ENCODE measurements around the gene LNPEP.

Gene LNPEP

DNA sequence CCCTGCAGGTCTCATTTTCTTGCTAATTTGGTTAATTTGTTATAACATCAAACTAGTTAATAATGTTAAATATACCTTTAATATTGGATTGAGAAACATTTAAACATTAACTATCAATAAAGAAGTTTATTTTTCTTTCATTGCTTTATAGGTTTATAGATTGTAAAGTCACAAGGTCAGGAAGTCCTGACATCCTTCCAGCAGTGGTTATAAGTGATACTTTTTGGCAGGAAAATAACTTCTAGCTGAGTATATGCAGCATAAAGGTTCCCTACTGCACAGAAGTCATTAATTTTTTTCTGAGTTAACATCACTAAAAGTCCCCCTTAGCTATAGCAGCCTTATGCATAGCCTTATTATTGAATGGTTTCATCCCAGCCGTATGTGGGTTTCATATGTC lies 85.5 kb downstream of the LNPEP start:
- no peak overlapping the region for H3K27ac Mint-ChIP-seq
- no peaks in the 10 kb centered on the region for H3K27me3 Mint-ChIP-seq
- H3K36me3 Mint-ChIP-seq (ENCODE audit: low read depth), result peaks cover 71% of the 10 kb centered on the region
- no peak overlapping the region for H3K4me3 Mint-ChIP-seq
- peaks cover 23% of the 10 kb centered on the region for H3K4me1 Mint-ChIP-seq (ENCODE audit: low read depth)
- no peaks in the 10 kb centered on the region for H3K9me3 Mint-ChIP-seq

DNA sequence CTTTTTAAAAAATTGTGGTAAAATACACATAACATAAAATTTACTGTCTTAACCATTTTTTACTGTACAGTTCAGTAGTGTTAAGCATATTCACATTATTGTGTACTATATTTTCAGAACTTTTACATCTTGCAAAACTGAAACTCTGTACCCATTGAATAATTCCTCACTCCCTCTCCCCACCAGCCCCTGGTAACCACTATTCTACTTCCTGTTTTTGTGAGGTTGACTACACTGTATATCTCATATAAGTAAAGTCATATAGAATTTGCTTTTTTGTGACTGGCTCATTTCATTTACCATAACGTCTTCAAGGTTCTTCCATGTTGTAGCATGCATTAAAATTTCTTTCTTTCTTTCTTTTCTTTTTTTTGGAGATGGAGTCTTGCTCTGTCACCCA lies 87.0 kb downstream of the LNPEP start:
- Mint-ChIP-seq H3K27ac (no peak overlapping the region), H3K27me3 (no peaks in the 10 kb centered on the region), H3K4me3 (no peak overlapping the region), H3K9me3 (no peaks in the 10 kb centered on the region), H3K4me1 (ENCODE audit: low read depth) (peaks cover 23% of the 10 kb centered on the region), H3K36me3 (ENCODE audit: low read depth) (peaks cover 67% of the 10 kb centered on the region)

DNA sequence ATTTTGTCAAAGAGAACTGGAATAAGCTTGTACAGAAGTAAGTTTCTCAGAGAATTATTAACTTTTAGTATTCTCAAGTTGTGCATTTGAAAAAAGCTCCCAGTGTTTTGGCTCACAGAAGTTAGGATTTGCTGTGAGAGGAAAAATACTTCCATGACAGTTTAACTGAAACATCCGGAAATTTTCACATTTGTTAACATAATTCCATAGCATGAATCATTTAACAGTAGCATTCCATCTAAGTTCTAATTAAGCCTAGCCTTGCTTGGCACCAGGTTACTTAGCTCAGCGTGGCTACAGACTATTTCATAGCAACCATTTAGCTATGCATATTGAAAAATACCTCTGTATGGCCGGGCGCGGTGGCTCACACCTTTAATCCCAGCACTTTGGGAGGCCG lies 90.8 kb downstream of the LNPEP start:
- H3K4me1 Mint-ChIP-seq (ENCODE audit: low read depth), result peaks cover 15% of the 10 kb centered on the region
- no peaks in the 10 kb centered on the region for H3K27me3 Mint-ChIP-seq
- H3K4me3 Mint-ChIP-seq, result no peak overlapping the region

DNA sequence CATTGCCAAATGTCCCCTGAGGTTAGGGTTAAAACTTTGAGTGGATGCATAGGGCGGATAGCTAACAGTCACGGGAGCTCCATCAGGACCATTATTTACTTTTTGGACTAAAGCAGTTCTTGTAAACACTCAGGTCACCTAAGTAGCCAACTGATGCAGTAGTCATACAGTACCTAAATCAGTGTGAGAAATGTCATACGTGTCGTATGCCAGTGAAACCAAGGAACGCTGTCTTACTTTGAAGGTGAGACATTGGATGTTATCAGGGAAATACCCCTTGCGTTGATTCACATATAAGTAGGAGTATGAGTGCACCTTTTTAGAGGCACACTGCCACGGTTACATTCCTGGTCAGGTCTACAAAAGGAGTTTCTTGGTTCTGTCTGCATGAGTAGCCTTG lies 101.9 kb downstream of the LNPEP start:
- H3K27me3 Mint-ChIP-seq, result no peaks in the 10 kb centered on the region
- H3K4me1 Mint-ChIP-seq (ENCODE audit: low read depth), result peaks cover 5% of the 10 kb centered on the region
- H3K9me3 Mint-ChIP-seq, result no peaks in the 10 kb centered on the region
- H3K27ac Mint-ChIP-seq, result peak overlapping the region; percentile 7
- no peak overlapping the region for H3K4me3 Mint-ChIP-seq
- peaks cover 19% of the 10 kb centered on the region for H3K36me3 Mint-ChIP-seq (ENCODE audit: low read depth)

More for the DNA sequence above, 90.8 kb downstream of the LNPEP start:
- Mint-ChIP-seq H3K36me3 (ENCODE audit: low read depth) (peaks cover 70% of the 10 kb centered on the region), H3K27ac (no peak overlapping the region), H3K9me3 (no peaks in the 10 kb centered on the region)

DNA sequence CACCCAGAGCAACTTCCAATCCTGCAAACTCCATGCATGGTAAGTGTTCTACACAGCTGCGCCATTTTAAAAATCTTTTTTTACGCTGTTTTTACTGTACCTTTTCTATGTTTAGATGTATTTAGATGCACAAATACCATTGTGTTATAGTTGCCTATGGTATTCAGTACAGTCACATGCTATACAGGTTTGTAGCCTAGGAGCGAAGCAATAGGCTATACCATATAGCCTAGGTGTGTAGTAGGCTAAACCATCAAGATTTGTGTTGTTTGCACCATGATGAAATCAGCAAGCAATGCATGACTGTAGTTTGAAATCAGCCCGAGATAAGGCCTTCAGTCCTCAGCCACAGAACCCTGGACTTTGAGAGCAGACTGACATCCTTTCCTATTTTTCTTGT lies 105.4 kb downstream of the LNPEP start:
- Mint-ChIP-seq H3K27me3 (no peaks in the 10 kb centered on the region), H3K27ac (no peak overlapping the region), H3K36me3 (ENCODE audit: low read depth) (peaks cover 4% of the 10 kb centered on the region), H3K4me3 (no peak overlapping the region), H3K9me3 (no peaks in the 10 kb centered on the region), H3K4me1 (ENCODE audit: low read depth) (peaks cover 5% of the 10 kb centered on the region)

DNA sequence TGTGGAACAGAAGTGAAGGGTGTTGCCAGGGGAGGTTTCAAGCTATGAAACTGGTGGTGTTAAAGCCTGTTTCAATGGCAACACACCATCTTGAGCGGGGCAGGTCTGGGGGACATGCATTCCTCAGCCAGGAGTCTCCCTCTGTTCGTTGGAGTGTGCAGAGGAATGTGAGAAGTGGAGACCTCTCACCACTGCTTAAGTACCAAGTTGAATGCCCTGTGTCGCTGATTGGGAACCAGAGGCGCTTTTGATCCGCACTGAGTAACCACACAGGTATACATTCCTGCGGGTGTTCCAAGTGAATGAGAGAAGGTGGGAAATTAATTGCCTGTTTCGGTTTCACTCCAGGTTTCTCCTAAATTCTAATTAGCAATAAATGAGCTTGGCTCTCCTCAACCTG lies 107.1 kb downstream of the LNPEP start:
- Mint-ChIP-seq H3K4me3 (no peak overlapping the region), H3K36me3 (ENCODE audit: low read depth) (no peaks in the 10 kb centered on the region), H3K9me3 (no peaks in the 10 kb centered on the region), H3K27me3 (no peaks in the 10 kb centered on the region), H3K27ac (no peak overlapping the region), H3K4me1 (ENCODE audit: low read depth) (no peaks in the 10 kb centered on the region)

DNA sequence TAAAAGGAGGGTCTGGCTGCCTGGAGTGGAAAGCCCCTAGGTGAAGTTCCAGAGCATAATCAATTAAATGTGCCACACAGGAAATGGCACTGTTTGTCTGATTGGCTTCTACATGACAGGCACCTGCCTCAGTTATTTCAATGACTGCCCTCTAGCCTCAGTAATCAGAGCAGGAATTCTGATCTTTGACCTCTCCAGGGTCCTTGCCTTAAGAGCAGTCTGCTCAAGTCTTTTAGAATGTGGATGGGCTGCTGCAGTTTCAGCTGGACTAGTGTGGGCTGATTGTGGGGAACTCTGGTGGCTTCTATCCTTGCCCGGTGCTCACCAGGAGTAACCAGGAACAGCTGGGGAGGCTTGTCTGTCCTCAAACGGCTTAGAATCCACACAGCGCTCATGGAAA lies 107.6 kb downstream of the LNPEP start:
- H3K9me3 Mint-ChIP-seq, result no peaks in the 10 kb centered on the region
- H3K27ac Mint-ChIP-seq, result no peak overlapping the region
- no peaks in the 10 kb centered on the region for H3K36me3 Mint-ChIP-seq (ENCODE audit: low read depth)

DNA sequence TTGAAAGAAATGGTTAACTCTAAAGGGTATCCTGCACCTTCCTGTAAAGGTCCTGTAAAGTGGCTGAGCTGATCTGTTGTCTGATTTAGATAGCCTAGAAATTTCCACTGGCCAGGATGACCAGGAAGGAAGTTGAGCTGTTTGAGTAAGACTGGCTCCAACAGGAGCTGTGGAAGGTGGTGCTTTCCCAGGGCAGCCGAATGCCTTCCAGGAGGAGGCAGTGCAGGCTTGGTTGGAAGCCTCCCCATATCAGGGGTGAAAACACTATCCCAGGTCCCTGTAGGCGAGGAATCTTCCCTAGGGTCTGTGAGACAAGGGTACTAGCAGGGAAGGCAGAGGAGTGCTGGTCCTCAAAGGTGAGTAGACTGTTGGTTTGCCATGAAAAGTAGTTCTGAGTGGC lies 108.2 kb downstream of the LNPEP start:
- Mint-ChIP-seq H3K36me3 (ENCODE audit: low read depth) (no peaks in the 10 kb centered on the region), H3K9me3 (no peaks in the 10 kb centered on the region), H3K27ac (no peak overlapping the region), H3K4me3 (no peak overlapping the region), H3K27me3 (no peaks in the 10 kb centered on the region), H3K4me1 (ENCODE audit: low read depth) (no peaks in the 10 kb centered on the region)

More for the DNA sequence above, 107.6 kb downstream of the LNPEP start:
- no peaks in the 10 kb centered on the region for H3K4me1 Mint-ChIP-seq (ENCODE audit: low read depth)
- no peaks in the 10 kb centered on the region for H3K27me3 Mint-ChIP-seq
- H3K4me3 Mint-ChIP-seq, result no peak overlapping the region

DNA sequence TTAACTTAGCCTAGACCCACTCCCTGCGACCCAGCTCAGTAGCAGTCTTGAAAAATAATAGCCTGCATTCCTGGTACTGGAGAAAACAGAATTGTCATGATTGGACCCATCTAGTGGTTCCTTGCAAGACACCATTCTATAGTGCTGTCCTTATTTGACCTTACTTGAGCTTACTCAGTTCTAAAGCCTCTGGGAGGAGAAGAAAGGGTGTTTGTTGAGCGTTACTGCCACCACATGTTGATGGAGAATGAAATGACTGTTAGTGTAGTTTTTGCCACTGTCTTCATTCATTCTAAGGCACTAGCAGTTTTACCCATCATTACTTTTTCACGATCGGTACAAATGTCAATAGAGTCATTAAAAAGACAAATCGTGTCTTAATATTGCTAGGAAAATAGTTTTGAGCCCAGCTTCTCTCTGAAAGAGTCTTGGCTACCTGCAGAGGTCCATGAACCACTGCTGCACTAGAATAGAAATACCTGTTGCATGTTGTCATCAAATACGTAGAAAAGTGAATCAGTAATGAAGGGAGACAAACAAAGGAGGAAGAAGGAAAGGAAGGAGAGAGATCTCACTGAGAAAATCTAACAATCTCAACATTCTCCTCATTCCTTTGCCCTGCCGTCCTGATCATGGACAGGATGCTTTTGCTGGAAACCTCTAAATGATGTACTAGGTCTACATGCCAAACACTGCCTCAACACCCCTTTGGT lies 110.5 kb downstream of the LNPEP start:
- H3K27me3 Mint-ChIP-seq, result no peaks in the 10 kb centered on the region
- H3K9me3 Mint-ChIP-seq, result no peaks in the 10 kb centered on the region
- H3K27ac Mint-ChIP-seq, result no peak overlapping the region
- H3K4me1 Mint-ChIP-seq (ENCODE audit: low read depth), result no peaks in the 10 kb centered on the region
- H3K36me3 Mint-ChIP-seq (ENCODE audit: low read depth), result no peaks in the 10 kb centered on the region
- H3K4me3 Mint-ChIP-seq, result no peak overlapping the region

DNA sequence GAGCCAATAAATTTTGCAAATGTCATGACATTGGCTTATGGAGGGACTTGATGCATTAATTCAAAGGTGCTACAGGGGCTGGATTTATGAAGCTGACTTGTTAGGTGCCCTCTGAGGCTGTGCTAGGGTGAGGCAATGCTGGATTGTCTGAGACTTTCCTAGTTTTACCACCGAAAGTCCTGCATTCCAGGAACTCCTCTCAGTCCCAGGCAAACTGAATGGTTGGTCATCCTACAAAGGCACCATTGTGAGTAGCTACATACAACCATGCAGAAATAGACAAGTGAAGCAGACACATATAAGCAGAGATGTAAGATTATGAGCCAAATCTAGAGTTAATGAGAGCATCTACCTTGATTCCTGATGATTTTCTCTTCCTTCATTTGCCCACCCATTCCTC lies 111.2 kb downstream of the LNPEP start:
- no peaks in the 10 kb centered on the region for H3K36me3 Mint-ChIP-seq (ENCODE audit: low read depth)
- H3K4me1 Mint-ChIP-seq (ENCODE audit: low read depth), result no peaks in the 10 kb centered on the region
- H3K9me3 Mint-ChIP-seq, result no peaks in the 10 kb centered on the region
- no peak overlapping the region for H3K4me3 Mint-ChIP-seq
- H3K27ac Mint-ChIP-seq, result no peak overlapping the region
- H3K27me3 Mint-ChIP-seq, result no peaks in the 10 kb centered on the region

DNA sequence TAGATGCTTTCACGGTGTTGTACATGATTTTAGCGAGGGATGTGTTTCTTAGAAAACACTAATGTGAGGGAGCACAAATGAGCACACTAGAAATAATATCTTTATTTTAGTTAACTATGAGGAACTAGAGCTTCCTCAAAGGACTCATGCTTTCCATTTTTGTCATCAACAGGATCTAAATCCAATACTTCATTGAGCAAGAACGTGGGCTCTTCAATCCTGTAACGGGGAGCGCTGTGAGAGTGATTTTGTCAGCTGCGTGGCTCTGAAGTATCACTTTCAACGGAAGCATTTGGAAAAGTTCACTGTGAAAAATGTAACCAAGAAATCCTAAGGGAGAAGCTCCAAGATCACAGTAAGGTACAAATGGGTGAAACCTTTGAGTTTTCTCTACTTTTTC lies 113.3 kb downstream of the LNPEP start:
- Mint-ChIP-seq H3K9me3 (no peaks in the 10 kb centered on the region), H3K4me1 (ENCODE audit: low read depth) (no peaks in the 10 kb centered on the region), H3K4me3 (no peak overlapping the region), H3K36me3 (ENCODE audit: low read depth) (no peaks in the 10 kb centered on the region), H3K27ac (no peak overlapping the region), H3K27me3 (peaks cover 4% of the 10 kb centered on the region)

DNA sequence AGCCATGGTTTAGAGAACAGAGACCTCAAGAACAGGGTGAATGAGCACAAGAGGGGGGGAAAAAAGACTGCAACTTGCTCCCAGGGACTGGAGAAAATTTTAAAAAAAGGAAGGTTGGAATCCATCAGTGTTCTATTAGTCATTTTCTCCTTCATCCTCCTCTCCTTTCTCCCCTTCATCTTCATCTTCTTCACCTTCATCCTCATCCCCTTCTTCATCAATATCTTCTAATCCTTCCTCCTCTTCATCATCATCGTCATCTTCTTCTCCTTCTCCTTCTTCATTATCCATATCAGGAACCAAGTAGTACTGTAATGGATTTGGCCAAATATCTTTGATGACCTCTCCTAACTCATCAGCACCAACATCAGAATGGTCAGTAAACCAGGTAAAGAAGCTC lies 120.4 kb downstream of the LNPEP start:
- no peak overlapping the region for H3K27ac Mint-ChIP-seq
- H3K27me3 Mint-ChIP-seq, result peaks cover 5% of the 10 kb centered on the region
- H3K36me3 Mint-ChIP-seq (ENCODE audit: low read depth), result no peaks in the 10 kb centered on the region
- H3K9me3 Mint-ChIP-seq, result peaks cover 13% of the 10 kb centered on the region
- no peaks in the 10 kb centered on the region for H3K4me1 Mint-ChIP-seq (ENCODE audit: low read depth)
- no peak overlapping the region for H3K4me3 Mint-ChIP-seq

DNA sequence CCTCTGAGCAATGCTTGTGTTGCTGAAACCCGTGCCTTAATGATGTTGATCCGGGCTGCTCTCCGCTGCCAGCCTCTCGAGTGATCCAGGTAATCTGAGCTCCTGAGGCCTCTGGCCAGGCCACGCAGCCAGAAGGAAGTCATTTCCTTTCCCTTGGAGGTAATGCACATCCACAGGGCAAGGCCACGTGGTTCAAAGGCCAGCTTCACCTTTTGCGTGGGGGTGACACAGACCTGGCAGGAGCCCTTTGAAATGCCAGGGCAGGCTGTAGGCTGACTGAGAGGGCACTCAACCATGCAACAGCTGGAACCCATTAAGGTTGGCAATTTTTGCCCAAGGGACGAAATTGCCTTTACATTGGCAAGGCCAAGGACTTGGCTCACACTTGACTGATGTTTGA lies 126.2 kb downstream of the LNPEP start:
- H3K36me3 Mint-ChIP-seq (ENCODE audit: low read depth), result no peaks in the 10 kb centered on the region
- H3K27me3 Mint-ChIP-seq, result no peaks in the 10 kb centered on the region
- H3K4me3 Mint-ChIP-seq, result no peak overlapping the region
- H3K27ac Mint-ChIP-seq, result no peak overlapping the region
- H3K4me1 Mint-ChIP-seq (ENCODE audit: low read depth), result no peaks in the 10 kb centered on the region
- H3K9me3 Mint-ChIP-seq, result peaks cover 13% of the 10 kb centered on the region

DNA sequence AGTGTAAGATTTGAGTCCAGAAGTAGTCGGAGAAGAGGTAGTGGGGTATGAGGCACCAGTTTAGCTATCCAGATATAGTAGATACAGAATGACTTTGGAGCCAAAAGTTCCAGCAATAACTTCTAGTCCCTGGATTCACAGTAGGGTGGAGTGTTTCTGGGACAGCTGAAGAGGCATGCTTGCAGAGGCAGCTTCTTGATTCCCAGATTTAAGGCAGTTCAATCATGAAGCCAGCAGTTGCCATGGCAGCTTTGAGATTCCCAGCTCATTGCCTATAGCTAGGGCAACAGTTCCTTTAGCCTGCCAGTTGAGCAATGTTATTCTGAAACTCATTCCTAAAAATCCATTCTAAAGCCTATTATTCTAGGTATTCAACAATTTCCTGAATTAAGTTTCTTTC lies 127.4 kb downstream of the LNPEP start:
- H3K9me3 Mint-ChIP-seq, result peaks cover 11% of the 10 kb centered on the region
- no peaks in the 10 kb centered on the region for H3K4me1 Mint-ChIP-seq (ENCODE audit: low read depth)
- no peaks in the 10 kb centered on the region for H3K36me3 Mint-ChIP-seq (ENCODE audit: low read depth)
- no peak overlapping the region for H3K27ac Mint-ChIP-seq
- no peaks in the 10 kb centered on the region for H3K27me3 Mint-ChIP-seq
- no peak overlapping the region for H3K4me3 Mint-ChIP-seq

DNA sequence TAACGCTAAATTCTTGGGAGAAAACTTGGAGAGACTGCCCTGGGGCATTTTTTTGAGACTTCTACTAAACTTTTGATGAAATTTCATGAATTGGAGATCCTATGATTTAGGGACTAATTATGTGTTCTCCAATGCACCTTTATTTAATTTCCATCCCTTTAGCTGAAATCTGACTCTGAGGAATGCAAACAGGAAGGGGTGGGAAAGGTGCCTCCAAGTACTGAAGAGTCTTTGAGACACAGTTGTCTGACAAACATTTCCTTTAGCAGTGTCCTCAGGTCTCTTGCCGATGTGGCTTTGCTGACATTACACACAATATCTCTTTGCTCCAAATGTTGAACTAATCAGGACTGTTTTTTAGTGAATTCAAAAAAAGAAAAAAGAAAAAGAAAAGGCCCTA lies 129.6 kb downstream of the LNPEP start:
- no peaks in the 10 kb centered on the region for H3K9me3 Mint-ChIP-seq
- H3K4me1 Mint-ChIP-seq (ENCODE audit: low read depth), result no peaks in the 10 kb centered on the region
- no peak overlapping the region for H3K4me3 Mint-ChIP-seq
- no peak overlapping the region for H3K27ac Mint-ChIP-seq
- no peaks in the 10 kb centered on the region for H3K36me3 Mint-ChIP-seq (ENCODE audit: low read depth)
- H3K27me3 Mint-ChIP-seq, result no peaks in the 10 kb centered on the region

DNA sequence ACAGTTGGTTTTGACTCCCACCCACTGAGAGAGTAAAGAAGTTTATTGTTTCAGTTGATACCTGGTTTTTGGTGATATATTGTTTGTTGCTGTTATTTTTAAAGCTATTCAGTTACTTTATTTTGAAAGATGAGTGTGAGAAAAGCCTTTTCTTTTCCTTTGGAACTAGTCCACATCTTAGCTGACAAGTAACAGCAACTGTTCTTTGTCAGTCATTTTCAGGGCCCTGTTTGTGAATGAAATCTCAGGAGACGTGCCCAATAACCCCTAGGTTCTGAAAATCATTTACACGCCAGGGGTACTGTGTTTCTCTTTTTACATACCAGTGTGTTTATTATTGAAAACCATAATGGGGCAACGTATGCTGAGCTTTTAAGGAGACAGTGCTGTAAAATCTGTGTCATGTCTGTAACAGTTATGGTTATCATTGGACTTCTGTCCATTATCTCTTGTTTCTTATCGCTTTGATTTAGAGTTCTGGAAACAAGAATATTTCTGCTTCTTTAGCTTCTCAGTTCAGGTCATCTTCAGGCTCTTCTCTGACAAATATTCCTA lies 131.5 kb downstream of the LNPEP start:
- Mint-ChIP-seq H3K4me1 (ENCODE audit: low read depth) (no peaks in the 10 kb centered on the region), H3K36me3 (ENCODE audit: low read depth) (no peaks in the 10 kb centered on the region), H3K27ac (no peak overlapping the region), H3K9me3 (no peaks in the 10 kb centered on the region), H3K4me3 (no peak overlapping the region), H3K27me3 (no peaks in the 10 kb centered on the region)
